Myocyte (in vitro differentiated cells): ENCODE measurements around the gene RABGAP1L. TPM values are rescaled to one million over a fixed set of nuclear protein-coding genes. Genes with fewer than 3 reads are reported as not detected.

ENCODE experiments used
- DNase-seq: peaks from one replicate; pipeline ENCODE4 v3.0.0-alpha.2; 2012; ENCODE audit warnings: low read depth
- total RNA-seq: library from RNA; depleted of rRNA; stranded (reverse); fragments of >200 nt; gene quantifications from 2 replicates; pipeline ENCODE4 v1.2.3, GENCODE V29; 2014

Gene RABGAP1L
- total RNA-seq, 1 donor from 2014 or later, result 12.9 TPM

DNA sequence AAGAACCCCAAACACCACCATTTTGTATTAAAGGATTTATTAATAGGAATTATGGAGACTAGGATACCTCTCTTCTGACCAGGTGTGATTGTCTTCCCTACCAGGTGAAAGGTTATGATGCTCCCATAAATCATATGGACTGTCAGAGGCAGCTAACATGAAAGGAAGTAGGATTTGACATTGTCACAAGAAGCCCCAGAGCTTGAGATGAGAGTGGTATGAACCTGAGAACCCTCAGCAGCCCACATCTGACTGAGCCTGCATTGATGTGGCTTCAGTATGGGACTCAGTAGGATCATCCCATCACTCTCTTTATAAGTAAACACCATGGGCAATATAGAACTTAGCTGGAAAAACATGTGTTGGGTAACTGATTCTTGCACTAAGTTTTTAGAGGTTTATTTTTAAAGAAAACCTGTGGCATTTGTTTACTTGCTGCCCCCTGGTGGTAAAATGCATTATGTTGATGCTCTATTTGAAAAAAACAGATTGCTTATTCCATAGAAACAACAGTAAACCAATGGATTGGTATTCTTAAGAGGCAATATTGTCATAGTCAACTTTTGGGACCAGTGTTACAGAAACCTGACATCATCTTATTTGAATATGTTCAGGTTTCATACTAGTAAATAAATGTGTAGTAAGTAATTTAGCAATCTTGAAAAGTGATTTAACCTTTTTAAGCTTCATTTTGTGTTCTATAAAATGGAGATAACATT, 823.8 kb downstream of the RABGAP1L start:
- DNase-seq, result peak; percentile 60

DNA sequence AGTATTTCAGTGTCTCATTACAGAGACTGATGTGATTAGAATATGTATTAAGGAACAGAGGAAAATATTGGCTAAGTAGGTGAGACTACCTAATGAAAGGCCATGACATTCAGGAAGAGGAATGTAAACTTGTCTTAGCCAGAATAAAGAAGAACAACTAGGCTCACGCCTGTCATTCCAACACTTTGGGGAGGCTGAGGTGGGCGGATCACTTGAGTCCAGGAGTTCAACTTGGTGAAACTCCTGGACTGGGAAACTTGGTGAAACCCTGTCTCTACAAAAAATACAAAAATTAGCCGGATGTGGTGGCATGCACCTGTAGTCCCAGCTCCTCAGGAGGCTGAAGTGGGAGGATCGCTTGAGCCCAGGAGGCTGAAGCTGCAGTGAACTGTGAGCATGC, 825.6 kb downstream of the RABGAP1L start:
- no peak for DNase-seq

DNA sequence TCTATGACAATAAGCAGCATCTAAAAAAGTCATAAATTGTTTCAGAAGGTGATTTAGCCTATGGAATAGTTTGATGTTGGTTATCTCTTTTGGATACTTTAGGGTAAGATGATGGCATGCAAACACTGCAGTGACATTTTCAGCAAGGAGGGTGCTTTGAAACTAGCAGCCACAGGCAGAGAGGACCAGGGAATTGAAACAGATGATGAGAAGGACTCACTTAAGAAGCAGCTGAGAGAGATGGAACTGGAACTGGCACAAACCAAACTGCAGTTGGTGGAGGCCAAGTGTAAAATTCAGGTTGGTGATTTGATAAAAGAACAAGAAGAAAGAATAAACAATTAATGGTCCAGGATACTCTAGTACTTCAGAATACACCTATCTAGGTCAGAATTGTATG, 829.2 kb downstream of the RABGAP1L start:
- no peak for DNase-seq

DNA sequence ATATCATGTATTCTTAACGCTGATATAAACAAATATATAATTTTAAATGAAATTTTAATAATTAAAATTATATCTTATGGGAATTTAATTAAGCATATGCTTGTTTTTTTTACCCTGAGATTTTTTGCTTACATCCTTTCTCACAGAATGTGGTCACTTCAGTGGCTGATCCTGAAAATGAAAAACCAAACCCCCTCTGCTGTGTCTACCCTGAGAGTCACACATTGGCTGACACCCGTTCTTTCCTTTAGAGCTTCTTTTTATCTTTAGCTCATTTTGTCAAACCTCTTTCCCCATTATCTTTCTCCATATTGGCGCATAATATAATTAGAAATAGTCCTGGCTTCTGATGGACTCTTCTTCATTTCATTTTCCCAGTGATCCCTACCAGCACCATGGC, 829.7 kb downstream of the RABGAP1L start:
- DNase-seq, result no peak

DNA sequence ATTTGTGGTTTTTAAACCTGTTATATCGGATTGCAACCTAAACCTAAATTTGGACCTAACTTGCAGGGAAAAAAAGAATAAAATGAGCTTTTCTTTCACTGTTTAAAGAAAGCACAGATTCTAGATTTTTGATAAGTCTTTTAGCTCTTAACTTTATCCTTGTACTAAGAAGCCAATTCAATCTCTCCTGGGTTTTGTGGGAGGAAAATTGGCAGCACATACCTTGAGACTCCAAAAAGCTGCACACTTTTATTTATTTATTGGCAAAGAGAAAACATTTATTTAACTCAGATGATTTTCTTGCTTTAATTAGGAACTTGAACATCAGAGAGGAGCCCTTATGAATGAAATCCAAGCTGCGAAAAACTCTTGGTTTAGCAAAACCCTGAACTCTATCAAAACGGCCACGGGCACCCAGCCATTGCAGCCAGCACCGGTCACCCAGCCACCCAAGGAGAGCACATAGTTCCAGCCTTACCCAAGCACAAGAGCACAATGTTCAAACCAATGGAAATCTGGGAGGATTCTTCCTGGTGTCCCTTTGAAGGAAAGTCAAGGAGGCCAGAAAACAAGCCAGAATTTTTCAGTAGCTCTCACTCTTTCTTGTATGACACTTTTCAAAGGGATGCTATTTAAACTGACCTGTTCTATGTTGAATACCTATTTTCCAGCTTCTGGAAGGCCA, 830.4 kb downstream of the RABGAP1L start:
- DNase-seq, result no peak

DNA sequence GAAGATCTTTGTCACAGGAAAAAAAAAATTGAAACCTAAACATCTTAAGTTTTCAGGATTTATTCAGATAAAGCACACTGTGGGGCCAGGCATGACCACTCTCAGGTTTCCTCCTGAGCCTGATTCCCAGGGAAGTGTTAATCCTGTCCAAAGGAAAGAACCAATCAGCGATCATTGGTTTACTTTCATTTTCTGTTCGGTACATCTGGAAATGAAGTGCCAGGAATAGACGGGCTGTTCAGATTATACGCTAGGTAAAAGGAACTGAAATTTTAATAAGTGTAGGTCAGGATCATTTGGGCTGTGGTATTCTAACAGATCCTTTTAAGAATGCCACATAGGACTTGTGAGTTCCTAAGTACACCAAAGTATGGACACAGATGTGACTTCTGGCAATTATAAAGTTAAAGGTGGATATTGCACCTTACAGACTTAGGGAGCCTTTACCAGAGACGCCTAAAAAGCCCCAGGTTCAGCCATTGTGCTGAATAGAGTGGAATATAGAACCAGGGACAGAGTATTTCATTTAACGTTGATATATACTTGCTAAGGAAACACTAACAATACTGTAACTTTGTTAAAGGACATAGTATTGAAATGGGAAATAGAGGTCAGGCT, 831.2 kb downstream of the RABGAP1L start:
- peak; percentile 69 for DNase-seq

DNA sequence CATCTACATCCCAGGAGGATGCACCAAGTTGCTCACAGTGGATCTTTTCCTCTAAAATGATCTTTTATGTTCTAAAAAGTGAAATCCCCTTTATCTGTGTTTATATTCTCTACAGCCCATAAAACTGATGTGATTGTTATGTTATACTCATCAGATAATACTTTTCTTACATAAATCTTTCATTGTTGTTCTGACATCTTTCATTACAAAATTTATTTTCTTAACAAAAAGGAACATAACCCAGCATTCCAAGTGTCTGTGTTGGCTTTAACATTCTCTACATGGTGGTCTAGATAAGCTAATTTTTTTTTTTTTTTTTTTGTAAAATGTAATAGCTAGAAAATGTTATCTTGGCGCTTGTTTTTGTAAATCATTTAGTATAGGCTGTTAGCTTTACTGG, 832.2 kb downstream of the RABGAP1L start:
- DNase-seq, result no peak

DNA sequence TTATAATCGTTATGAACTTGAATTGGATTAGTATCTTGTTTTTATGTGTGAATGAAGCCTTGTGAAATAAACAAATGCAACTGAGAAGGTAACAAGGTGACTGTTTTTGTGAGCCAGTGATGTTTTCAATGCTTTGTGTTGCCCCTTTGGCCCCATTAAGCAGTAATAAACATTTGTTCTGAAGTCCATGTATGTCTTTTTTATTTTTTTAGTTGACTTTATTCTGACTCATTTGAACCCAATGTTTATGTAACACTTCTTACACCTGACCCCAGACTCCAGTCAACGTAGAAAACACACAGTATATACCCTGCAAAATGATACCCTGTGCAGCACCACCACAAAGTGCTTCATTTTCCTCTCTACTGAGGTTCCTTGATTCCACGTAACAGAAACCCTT, 835.8 kb downstream of the RABGAP1L start:
- no peak for DNase-seq

DNA sequence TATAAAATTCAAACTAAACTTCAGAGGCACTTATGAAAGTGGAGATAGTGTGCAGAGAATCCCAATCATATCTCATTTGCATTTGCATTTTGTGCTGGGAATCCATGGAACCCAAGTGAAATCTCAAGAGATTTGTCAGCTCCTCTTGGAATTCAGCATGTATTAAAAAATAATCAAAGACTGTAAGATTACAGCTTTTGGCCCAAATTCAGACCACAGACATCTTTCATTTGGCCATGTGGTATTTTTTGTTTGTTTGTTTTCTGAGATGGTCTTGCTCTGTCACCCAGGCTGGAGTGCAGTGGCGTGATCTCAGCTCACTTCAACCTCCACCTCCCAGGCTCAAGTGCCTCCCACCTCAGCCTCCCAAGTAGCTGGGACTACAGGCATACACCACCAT, 836.6 kb downstream of the RABGAP1L start:
- DNase-seq, result no peak

DNA sequence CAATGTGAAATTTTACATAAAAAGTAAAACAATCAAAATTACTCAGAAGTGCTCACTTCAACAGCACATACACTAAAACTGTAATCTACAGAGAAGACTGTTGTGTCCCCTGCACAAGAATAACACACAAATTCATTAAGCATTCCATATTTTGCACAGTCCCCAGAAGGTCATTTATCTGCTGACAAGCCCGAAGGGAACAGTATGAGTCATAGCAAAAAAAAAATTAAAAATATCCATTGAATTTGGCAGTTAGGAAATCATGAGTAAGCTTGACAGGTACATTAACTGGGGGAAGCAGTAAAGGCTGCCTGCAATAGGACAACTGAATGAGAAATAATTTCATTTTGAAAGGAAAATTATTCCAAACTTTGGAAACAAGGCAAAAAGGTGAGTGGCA, 837.2 kb downstream of the RABGAP1L start:
- DNase-seq, result no peak

DNA sequence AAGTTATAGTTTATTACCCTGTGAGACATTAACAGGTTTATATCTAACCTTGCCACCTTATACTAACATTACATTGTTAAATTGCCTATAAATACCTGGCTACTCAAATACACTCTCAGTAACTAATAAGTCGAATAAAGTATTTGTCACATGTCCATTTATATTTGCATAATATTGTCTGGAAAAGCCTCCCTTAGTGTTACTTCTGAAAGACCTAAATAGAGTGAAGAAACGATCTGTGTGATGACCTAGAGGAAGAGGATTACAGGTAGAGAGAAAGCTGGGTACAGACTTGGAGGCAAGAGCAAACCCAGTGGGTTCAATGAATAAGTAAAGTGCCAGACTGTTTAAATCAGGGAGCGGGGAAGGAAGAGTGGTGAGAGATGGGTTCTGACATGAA, 837.7 kb downstream of the RABGAP1L start:
- no peak for DNase-seq

DNA sequence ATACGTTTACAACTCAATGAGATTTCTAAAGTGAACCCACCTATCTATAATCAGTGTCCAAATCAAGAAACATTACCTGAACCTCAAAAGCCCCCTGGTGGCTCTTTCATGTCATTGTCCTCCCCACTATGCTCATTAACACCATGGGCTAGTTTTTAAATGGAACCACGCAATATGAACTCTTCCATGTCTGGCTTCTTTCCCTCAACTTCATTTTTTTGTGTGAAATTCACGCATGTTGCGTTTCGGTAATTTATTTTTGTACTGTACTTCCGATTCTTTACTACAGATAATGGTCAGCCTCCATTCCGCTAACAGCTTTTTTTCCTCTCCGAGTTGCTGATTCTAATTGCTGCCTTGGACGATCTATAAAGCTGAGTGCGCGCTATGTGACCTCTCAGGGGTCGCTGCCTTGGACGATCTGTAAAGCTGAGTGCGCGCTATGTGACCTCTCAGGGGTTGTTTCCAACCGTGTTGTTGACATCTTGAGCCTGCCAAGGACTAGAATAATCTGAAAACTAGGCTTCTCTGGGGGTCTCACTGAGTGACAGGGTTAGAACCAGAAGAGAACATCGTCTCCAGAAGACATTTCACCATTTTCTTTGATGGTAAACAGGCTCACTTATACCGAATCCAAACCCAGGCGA, 839.4 kb downstream of the RABGAP1L start:
- DNase-seq, result peak; percentile 77

DNA sequence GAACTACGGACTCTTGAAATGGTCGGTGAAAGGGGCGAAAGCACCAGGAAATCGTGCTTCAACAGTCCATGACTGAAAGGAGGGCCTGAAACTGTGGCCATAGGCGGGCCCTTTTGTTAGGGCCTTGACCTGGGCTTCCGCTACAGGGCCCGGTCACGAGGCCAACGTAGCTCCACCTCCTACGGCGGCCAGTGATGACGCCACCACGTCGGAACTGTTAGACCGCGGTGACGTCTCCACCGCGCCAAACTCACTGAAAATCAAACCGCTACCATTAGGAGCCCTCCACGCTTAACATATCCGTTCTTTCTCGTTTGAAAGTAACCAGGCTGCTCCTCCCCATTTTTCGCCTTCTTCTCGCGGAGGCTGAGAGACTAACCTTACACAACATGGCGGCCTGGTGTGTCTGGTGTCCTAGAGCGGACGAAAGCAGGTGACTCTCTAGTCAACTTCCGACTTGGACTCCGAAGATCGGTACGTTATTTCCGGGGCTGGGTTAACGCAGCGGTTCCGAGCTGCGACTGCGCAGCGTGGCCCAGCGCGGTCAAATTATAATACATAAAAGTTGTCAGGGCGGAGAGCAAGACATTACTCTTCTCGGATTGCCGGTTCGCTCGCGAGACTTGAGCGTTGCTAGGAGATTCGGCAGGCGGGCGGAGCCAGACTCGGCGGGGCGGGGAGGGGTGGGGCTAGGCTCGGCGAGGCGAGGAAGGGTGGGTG, 840.1 kb downstream of the RABGAP1L start:
- DNase-seq, result peak; percentile 99

DNA sequence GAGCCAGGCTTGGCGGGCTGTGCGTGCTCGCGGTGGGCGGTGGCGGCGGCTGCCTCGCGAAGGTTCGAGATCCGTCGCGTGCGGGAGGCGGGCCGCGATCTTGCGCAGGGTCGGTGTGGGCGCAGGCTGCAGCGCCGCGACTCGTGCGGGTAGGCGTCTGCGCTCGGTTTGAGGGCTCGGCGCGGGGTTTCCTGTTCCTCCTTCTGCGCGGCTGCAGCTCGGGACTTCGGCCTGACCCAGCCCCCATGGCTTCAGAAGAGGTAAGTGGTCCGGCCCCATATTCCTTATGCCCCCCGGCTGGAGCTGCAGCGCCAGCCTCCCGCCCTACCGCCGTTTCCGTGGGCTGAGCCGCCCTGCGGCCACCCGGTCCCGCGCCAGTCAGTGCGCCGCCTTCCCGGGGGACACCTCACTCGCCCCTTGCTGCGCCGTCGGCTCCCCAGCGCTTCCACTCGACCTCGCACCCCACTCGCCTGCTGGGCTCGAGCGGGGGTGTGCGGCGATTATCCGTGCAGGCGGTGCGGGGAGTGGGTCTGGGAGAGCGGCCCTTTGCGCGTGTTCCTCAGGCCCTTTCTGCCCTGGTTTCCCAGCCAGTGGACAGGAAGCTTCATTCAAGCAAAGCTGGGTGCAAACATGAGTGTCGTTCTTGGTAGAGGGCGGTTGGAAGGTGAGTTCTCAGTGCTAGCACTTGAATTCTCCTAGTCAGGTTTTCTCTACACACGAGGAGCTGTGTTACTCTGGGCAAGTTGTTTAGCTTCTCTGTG, 840.8 kb downstream of the RABGAP1L start, which contains the start of gene CACYBP:
Gene CACYBP, plus strand, starts transcription at position 12 of the 761 bp plus-strand sequence. Its CDS starts 234 bp downstream, at position 246.
- no peak for DNase-seq

DNA sequence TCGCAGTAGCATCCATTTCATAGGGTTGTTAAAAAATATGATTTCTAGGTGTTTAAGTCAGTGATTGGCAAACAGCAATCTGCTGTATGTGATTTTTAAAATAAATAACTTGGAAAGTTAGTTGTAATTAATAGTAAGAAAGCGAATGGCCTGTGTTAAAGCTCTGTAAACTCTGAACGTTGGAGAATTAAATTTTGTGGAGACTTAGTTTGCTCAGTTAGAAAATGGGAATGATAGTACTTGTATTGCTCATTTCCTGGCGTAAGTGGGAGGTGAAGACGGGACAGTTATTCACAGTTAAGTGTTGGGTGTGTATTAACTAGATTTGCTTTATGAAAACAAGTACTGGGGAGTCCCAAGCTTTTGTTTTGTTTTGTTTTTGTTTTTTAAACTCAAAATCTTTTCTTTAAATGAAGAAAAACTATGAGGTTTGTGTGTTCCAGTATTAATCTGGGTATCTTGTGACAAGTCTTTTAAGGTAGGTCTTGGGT, 841.4 kb downstream of the RABGAP1L start:
- DNase-seq, result no peak

DNA sequence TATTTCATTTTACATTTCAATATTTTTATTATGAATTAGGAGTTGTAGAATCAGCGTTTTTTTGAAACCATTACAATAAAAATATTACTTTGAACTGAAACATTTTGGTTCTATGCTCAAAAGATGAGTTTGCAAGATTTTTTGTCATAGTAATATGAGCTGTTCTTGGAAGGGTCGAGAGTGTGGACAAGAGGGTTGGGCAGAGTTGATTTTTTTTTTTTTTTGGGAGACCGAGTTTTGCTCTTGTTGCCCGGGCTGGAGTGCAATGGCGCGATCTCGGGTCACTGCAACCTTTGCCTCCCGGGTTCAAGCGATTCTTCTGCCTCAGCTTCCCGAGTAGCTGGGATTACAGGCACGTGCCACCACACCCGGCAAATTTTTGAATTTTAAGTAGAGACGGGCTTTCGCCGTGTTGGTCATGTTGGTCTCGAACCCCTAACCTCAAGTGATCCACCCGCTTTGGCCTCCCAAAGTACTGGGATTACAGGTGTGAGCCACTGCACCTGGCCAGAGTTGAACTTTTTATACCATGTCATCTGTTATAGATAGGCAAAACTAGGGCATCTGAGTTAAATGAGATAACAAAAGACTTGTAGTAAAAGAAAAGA, 843.7 kb downstream of the RABGAP1L start:
- DNase-seq, result no peak

DNA sequence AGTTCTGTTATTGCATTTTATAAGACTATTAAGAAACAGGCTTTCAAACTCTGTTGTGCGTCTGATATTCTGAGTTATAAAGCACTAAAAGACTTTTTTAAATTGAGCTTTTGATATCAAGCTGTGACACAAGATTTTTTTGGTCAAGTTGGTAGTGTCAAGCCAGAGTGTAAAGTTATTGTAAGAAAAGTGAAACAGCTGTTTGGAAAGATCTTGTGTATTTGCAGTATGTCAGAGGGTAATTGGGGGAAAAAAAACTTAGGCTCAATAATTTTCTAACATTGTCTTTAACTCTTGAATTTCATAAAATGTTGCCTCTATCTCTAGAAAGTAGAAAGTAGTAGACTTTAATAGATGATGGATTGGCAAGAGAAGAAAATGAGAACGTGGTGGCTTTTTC, 844.2 kb downstream of the RABGAP1L start:
- DNase-seq, result peak; percentile 40

DNA sequence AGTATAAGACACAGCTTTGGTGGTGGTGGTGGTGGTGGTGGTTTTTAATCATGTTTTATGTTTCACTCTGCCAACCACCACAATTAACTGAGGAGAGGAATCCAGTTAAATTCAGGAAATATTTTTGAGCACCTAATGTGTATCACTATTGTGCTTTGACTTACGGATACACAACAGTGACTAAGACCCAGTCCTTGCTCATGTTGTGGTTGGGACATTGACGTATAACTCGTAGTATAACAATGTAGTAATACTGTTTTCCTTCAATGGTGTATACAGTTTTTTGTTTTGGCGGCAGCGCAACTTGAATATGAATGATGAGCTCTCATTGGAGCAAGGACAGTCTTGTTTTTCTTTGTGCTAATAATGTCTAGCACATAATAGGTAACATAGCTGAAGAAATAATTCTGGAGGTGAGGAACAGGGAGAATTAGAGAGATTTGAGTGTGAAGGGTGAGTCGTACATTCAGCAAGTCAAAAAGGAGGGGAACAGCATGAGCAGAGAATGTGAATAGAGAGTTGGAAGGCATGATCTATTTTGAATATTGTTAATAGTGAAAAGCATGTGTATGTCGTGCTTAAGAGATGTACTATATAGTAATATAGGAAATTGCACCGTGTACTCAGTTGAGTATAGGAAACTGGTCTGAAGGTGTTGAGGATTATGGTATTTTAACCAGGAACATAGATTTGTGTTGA, 845.9 kb downstream of the RABGAP1L start:
- no peak for DNase-seq

DNA sequence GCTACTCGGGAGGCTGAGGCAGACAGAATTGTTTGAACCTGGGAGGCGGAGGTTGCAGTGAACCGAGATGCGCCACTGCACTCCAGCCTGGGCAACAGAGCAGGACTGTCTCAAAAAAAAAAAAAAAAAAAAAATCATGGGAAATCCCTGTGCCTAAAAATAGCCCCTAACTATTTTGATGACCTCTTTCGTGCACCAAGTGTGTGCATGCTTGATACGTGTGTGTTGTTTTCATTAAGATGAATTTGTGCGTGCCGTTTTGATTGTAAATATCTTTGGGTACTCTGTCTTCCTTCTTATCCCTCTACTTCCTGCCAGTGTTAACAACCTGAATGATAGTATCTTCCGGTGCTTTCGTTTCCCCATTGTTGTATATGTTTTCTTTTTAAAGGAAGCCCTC, 850.2 kb downstream of the RABGAP1L start:
- no peak for DNase-seq
